GM18867 (cell line): Measurements from ENCODE around the gene FGF1.

ENCODE experiments used
- ATAC-seq: cut with Tn5 transposase; IDR thresholded peaks from one replicate; pipeline ENCODE4 v1.9.1; 2021; ENCODE audit warnings: mild to moderate bottlenecking, moderate library complexity; ENCODE audit not compliant: unreplicated experiment

Gene FGF1

DNA sequence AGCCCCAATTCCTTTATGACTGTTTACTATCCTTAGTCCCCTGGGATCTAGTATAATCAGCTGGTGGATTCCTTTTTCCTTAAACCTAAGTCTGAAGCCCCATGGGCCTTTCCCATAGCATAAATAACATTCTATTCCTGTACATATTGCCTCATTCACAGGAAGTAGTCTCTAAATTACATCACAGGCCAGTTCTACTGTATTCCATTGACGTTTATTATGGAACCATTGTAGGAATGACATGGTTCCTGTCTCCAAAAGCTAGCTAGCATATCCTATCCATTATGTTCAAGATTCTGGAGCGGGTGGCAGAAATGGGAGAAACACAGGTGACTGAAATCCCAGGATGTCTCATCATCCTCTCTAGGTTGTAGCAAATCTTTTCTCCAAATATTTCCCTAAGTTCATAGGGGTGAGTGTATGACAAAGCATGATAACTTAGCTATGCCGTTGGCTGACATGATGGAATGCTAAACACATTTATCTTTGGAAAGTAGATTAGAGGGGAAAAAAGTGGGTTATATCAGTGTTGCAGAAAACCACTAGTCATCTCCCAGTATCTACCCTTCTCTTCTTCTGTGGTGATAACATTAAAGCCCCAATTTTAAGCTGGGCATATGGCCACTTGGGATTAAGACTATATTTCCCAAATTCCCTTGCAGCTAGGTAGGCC, 140.1 kb downstream of the FGF1 start:
- ATAC-seq = no peak

DNA sequence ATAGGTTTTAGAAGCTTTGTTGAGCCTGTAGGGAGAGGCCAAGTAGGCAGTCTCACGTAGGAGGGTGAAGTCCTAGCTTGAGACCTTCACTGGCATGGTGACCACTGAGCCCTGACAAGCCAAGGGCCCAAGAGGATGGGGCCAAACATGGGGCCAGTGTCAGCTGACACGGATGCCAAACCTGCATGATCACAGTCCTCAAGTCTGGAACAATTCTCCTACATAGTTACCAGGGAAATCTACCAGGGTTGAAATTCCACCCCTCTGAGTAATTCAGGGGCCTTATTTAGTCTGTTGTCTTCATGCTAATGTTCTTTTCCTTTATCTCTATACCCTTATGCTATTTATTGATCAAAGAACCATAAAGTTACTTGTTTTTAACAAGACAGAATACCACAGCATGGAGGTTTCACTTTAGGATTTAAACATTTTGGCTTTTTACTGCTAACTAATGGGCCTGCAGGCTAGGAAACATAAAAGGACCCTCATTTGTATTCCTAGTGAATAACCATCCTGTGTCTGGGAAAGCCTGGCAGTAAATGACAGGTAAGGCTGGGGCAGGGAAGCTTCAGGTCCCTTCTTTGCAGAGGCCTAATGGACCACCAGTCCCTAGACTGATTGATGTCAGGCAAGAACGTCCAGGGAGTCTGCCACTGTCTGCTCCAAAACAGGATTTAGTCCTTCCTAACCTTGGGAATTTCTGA, 140.8 kb downstream of the FGF1 start:
- no peak for ATAC-seq

DNA sequence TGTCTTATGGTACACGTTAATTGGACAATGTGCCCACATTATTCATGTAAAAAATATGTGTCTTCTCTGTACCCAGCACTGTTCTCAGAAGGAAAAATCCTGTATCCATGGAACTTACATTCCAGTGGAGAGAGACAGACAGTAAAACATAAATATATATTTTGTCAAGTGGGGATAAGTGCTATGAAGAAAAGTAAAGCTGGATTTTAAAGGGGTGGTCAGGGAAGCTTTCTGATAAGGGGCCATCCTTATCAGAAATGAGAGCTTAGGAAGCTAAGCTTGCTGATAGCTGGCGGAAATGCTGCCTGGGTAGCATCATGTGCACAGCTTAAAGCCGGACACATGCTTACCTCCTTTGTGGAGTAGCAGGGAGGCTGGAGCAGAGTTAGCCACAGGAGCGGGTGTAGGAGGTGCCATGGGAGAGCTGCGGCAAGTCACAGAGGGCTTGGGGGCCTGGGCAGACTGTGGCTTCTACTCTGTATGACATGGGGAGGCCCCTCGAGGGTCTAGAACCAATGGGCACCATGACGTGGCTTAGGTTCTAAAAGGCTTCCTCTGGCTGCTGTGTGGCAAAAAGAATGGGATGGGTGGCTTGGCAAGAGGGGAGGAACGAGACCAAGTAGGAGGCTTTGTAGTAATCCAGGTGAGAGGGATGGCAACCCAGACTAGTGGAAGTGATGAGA, 141.7 kb downstream of the FGF1 start:
- no peak for ATAC-seq

DNA sequence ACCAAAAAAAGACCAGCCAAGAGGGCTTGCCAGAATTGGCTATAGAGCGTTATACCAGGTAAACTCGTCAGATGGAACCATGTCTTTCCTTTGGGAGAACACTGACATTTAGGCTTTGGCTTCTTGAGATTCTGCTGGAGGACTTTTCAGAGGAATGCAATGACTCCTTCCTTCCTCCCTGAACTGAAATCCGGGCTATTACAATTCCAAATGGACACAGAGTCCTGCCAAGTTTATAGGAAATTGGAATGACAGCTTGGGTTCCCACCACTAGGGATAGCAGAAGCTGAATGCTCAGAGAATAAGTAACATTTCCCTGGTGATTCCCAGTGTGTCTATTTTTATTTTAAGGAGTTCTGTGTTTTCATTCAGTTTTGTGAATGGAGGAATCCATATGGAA, 143.0 kb downstream of the FGF1 start:
- no peak for ATAC-seq
